Placental pericyte (primary cell): ENCODE measurements around the gene HOXA1. TPM values are rescaled to one million over a fixed set of nuclear protein-coding genes. Genes with fewer than 3 reads are reported as not detected.

Experiments
- small RNA-seq: library from RNA; depleted of rRNA; stranded (forward); fragments of <200 nt; gene quantifications from one replicate; pipeline ENCODE3, GENCODE V24; 2012; ENCODE audit warnings: low replicate concordance
- total RNA-seq: library from RNA; depleted of rRNA; stranded (reverse); fragments of >200 nt; gene quantifications from 2 replicates; pipeline ENCODE4 v1.2.3, GENCODE V29; 2012

HOXA1 gene
- total RNA-seq: 0.14 TPM in 1 of 2 replicates, not detected in the other

DNA sequence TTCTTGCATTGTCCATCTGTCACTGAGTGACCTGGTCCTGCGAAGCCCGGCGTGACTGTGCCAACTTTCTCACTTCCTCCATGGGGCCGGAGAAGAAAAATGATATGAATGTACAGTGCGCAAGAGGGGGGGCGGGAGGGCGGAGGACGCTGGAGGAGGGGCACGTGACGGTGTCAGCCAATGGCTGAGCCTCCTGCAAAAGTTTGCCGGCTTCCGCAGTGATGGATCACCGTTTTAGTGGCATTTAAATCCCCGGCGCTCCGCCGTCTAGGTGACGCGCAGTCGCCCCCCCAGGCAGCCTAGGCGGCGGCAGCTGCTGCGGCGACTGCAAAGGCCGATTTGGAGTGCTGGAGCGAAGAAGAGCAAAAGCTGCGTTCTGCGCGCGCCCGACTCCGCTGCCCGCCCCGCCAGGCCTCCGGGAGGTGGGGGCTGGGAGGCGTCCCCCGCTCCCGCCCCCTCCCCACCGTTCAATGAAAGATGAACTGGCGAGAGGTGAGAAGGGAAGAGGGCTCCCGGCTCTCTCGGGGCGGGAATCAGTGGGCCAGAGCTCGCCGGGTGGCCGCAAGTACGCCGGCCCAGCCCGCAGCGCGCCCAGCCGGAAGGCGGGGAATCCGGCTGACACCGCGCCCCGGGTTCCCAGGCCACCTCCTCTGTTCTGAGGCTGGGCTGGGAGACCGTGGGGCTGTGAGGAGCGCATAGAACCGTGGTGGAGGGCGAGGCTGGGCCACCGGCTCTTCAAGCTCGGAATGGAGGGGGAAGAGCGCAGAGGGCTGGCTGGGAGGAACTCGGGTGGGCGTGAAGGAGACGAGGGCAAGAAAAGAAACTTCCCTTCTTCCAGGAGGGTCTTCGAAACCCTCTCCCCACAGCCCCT is at the start of gene HOXA1:
HOXA1 (minus strand) TSS at position 104 of the 871 bp plus-strand sequence; CDS start at position 16, 88 bp downstream.

DNA sequence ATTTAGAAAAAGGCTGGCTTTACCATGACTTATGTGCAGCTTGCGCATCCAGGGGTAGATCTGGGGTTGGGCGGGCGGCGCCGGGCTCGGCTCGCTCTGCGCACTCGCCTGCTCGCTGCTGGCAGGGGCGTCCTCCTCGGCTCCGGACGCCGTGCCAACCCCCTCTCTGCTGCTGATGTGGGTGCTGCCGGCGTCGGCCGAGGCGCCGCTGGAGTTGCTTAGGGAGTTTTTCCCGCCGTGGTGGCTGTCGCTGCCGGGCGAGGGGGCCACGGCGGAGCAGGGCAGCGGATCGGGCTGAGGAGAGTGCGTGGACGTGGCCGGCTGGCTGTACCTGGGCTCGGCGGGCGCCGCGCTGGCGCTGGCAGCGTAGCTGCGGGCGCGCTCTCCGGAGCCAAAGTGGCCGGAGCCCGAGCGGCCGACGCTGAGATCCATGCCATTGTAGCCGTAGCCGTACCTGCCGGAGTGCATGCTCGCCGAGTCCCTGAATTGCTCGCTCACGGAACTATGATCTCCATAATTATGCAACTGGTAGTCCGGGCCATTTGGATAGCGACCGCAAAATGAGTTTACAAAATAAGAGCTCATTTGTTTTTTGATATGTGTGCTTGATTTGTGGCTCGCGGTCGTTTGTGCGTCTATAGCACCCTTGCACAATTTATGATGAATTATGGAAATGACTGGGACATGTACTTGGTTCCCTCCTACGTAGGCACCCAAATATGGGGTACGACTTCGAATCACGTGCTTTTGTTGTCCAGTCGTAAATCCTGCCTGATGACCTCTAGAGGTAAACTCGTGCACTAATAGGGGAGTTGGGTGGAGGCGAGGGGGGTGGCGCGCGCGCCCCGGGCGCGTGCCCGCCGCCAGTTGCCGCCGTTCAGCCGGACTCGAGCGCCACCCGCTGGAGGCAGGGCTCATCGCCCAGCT is 47.5 kb upstream of the HOXA1 start, which contains the start of gene HOXA5:
HOXA5 (minus strand) TSS at position 659 of the 927 bp plus-strand sequence; CDS start at position 585, 74 bp downstream.

DNA sequence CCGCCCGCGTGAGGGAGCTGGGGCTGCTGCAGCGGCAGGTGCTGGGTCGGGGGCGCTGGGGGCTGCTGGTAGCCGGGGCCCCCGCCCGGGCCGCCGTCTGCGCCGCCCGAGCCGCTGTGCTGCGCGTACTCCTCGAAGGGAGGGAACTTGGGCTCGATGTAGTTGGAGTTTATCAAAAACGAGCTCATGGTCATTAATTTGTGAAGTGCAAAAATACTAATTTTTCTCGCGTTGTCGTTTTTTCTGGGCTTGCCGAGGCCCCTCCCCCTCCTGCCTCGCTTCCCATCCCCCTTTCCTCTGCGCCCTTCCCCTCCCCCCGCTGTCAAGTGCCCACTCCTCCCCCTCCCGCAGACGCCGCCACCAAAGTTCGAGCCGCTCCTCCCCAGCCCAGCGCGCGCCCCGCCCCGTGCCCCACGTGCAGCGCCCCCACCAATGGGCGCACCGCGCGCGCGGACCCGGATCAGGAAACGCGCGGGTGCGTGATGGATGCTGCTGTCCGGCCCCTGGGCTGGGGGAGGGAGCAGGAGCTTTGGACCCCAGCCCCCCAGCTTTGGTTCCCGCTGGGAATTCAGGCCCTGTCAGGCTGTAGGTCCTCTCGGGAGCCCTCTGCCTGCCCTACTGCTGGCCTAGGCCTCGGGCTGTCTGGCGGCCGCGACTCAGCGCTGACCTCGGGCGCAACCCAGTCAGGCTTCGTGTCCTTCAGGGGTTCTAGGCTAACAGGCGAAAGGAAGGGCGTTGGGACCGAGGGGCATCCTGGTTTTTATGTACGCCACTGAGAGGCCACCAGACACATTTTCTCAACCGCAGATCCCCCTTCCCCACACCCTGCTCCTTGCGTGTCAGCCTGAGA is 35.0 kb upstream of the HOXA1 start, which contains the start of gene HOXA4:
HOXA4 (minus strand) TSS at position 218 of the 850 bp plus-strand sequence; CDS start at position 194, 24 bp downstream.

DNA sequence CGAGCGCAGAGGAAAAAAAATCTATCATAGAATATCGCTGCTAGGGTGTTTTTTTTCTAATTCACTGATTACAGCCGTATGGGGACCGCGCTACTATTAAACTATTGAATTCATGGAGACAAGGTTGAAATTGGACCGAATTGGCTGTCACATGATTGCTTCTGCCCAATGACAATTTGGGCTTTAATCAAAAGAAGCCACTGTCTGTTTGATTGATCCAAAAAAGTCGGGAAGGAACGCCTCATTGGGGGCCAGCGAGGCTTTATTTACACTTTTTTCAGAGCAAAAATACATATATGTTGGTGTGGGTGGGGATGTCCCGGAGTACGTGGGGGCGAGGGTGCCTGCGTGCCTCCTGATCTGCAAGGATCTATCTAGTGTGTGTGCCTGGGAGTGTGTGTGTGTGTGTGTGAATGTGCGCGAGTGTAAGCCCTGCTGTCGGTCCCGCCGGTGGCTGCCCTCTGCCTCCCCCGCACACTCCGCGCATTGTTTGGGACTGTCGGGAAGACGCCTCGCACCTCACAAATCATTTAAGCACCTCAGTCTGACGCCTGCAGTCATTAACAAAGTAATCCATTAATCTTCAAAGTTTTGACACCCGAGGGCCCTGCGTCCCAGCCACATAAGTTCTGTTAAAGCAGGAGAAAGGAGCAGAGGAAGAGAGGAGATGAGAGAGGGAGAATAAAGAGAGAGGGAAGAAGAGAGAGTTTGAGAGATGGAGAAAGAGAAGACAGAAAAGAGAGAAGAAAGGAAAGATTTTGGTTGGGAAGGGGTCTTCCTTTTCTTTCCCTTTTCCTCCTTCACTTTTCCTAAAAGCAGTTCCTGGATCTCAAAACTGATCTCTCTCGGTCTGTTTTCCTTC is 7.0 kb upstream of the HOXA1 start, which contains the start of gene HOXA2:
HOXA2 (minus strand) TSS at position 103 of the 862 bp plus-strand sequence. CDS start 183 bp downstream, outside the sequence.

Small RNA genes within 50 kb of the gene (small RNA-seq; reads per million reads assigned to genes)
- not detected for gene RF01977

Other genes with a start within 250 kb of the HOXA1 start
- gene SKAP2, start 231.4 kb downstream of the HOXA1 start, total RNA-seq: 3.7 and 5.4 TPM in 2 replicates
- under 0.01 and 0.43 TPM in 2 replicates for gene HOXA2, start 6.7 kb upstream of the HOXA1 start, total RNA-seq
- gene HOXA4, start 34.8 kb upstream of the HOXA1 start, total RNA-seq: 0.29 TPM in 1 of 2 replicates, not detected in the other
- gene HOXA5, start 47.7 kb upstream of the HOXA1 start, total RNA-seq: under 0.01 and 3.4 TPM in 2 replicates
- gene HOXA6, start 51.8 kb upstream of the HOXA1 start, total RNA-seq: 0.22 and 4.3 TPM in 2 replicates
- 2.3 TPM in 1 of 2 replicates, not detected in the other for gene HOXA3, start 56.6 kb upstream of the HOXA1 start, total RNA-seq
- 0.44 and 1.0 TPM in 2 replicates for gene HOXA7, start 60.7 kb upstream of the HOXA1 start, total RNA-seq
- gene HOXA9, start 69.5 kb upstream of the HOXA1 start, total RNA-seq: 14.2 and 23.2 TPM in 2 replicates
- 15.5 and 23.3 TPM in 2 replicates for gene HOXA10, start 78.3 kb upstream of the HOXA1 start, total RNA-seq
- 17.8 and 24.3 TPM in 2 replicates for gene HOXA11, start 89.2 kb upstream of the HOXA1 start, total RNA-seq
- gene HOXA13, start 104.1 kb upstream of the HOXA1 start, total RNA-seq: 4.0 and 6.8 TPM in 2 replicates
- gene EVX1, start 146.8 kb upstream of the HOXA1 start, total RNA-seq: not detected in 2 replicates